ENCODE measurements around the gene OR52E1. TPM values are rescaled to one million over a fixed set of nuclear protein-coding genes. Genes with fewer than 3 reads are reported as not detected.

Gene OR52E1
- total RNA-seq, 4 donors from 2014 or later, result not detected

- TF ChIP-seq CTCF (IDR thresholded peaks at IDR 0.05; ENCODE audit: low read depth), result no peak
Observed at GRCh38 chr11:5107285-5107684, 37.9 kb downstream of the OR52E1 start.

GRCh38 chr11:5115339-5115738 lies 46.0 kb downstream of the OR52E1 start:
- TF ChIP-seq CTCF (IDR thresholded peaks at IDR 0.05; ENCODE audit: low read depth), result no peak

- TF ChIP-seq CTCF (IDR thresholded peaks at IDR 0.05; ENCODE audit: low read depth), result no peak
Observed at GRCh38 chr11:5117588-5117987, 48.2 kb downstream of the OR52E1 start.

- no peak for TF ChIP-seq CTCF (IDR thresholded peaks at IDR 0.05; ENCODE audit: low read depth)
Observed at GRCh38 chr11:5118893-5119292, 49.5 kb downstream of the OR52E1 start.

Other genes with a start within 250 kb of the OR52E1 start
- not detected for gene OR51F2, start 248.3 kb upstream of the OR52E1 start, total RNA-seq
- not detected for gene OR51S1, start 220.4 kb upstream of the OR52E1 start, total RNA-seq
- not detected for gene OR51T1, start 187.7 kb upstream of the OR52E1 start, total RNA-seq
- not detected for gene OR51A7, start 165.8 kb upstream of the OR52E1 start, total RNA-seq
- not detected for gene OR51G2, start 150.2 kb upstream of the OR52E1 start, total RNA-seq
- not detected for gene OR51G1, start 145.2 kb upstream of the OR52E1 start, total RNA-seq
- not detected for gene OR51A4, start 122.0 kb upstream of the OR52E1 start, total RNA-seq
- not detected for gene OR51A2, start 113.9 kb upstream of the OR52E1 start, total RNA-seq
- gene OR51L1, start 74.7 kb upstream of the OR52E1 start, total RNA-seq, result not detected
- not detected for gene OR52J3, start 23.0 kb upstream of the OR52E1 start, total RNA-seq
- not detected for gene OR52E2, start 9.9 kb upstream of the OR52E1 start, total RNA-seq
- not detected for gene OR52A5, start 68.8 kb downstream of the OR52E1 start, total RNA-seq
- gene OR52A1, start 85.2 kb downstream of the OR52E1 start, total RNA-seq, result not detected
- not detected for gene OR51V1, start 131.1 kb downstream of the OR52E1 start, total RNA-seq
- 100 to 1,000 TPM in 2 of 4 donors, 10 to 100 TPM in 2; 22.2 to 687 (median 94.5) TPM for gene HBB, start 157.5 kb downstream of the OR52E1 start, total RNA-seq
- gene HBD, start 164.9 kb downstream of the OR52E1 start, total RNA-seq, result 1 to 10 TPM in 1 of 4 donors, not detected in 3; 4.4 TPM
- not detected for gene HBG1, start 180.3 kb downstream of the OR52E1 start, total RNA-seq
- not detected for gene HBG2, start 185.2 kb downstream of the OR52E1 start, total RNA-seq
- gene HBE1, start 200.4 kb downstream of the OR52E1 start, total RNA-seq, result not detected
- not detected for gene OR51B4, start 232.4 kb downstream of the OR52E1 start, total RNA-seq